Measurements from ENCODE around the gene FAM90A1. TPM values are rescaled to one million over a fixed set of nuclear protein-coding genes. Genes with fewer than 3 reads are reported as not detected.
"Not testable (repeated sequence)": the region's sequence is repeated elsewhere in the genome, so short reads cannot be mapped to it uniquely, and the experiment has no call there.

The FAM90A1 gene
- total and polyA plus RNA-seq, 2 donors (not counting 3 experiments of a cell fraction or from before 2014, with no cell fraction given), result 0.10 TPM; not detected in 1

DNA sequence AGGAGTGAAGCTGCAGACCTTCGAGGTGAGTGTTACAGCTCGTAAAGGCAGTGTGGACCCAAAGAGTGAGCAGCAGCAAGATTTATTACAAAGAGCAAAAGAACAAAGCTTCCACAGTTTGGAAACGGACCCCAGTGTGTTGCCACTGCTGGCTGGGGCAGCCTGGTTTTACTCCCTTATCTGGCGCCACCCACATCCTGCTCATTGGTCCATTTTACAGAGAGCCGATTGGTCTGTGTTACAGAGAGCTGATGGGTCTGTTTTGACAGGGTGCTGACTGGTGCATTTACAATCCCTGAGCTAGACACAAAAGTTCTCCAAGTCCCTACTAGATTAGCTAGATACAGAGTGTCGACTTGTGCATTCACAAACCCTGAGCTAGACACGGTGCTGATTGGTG lies 24.2 kb upstream of the FAM90A1 start:
- H4K20me1 ChIP-seq (replicated peaks; ENCODE audit: control insufficient read depth, extremely low read depth, insufficient read depth, low read length); H3K79me2 ChIP-seq (ENCODE audit: control insufficient read depth, insufficient read depth, low read length); intact Hi-C loops (cut with micrococcal nuclease); H2AFZ ChIP-seq (ENCODE audit: low read depth, low read length); POLR2A ChIA-PET; BruUV-seq (replicated peaks); H3K9ac ChIP-seq (replicated peaks; ENCODE audit: extremely low read depth, insufficient read depth, low read length); FAIRE-seq; CTCF ChIA-PET; H3K27ac ChIP-seq (ENCODE audit: insufficient read depth, low read depth, low read length); H3K36me3 ChIP-seq (ENCODE audit: control insufficient read depth in 2 of 2, extremely low read depth in 1 of 2, insufficient read depth in 2 of 2, low read length in 2 of 2); H3K4me2 ChIP-seq (ENCODE audit: insufficient read depth, low read length); dilution Hi-C loops (cut with MboI; ENCODE audit: extremely low pct_ligation_motif_present, low sequenced_read_pairs); H3K4me1 ChIP-seq (ENCODE audit: control insufficient read depth, extremely low read depth, insufficient read depth, low read length); H3K27me3 ChIP-seq (ENCODE audit: control insufficient read depth in 2 of 2, insufficient read depth in 2 of 2, low read length in 2 of 2); H3K9me1 ChIP-seq (replicated peaks; ENCODE audit: control insufficient read depth, extremely low read depth, insufficient read depth, low read length); H3K9me3 ChIP-seq (replicated peaks; ENCODE audit: control insufficient read depth, insufficient read depth, low read length); DNase-seq (ENCODE audit: low read depth, low spot score); H3K4me3 ChIP-seq (replicated peaks in 1 of 3; ENCODE audit: insufficient read depth in 1 of 3, low read depth in 1 of 3, low read length in 3 of 3): not testable (repeated sequence)

DNA sequence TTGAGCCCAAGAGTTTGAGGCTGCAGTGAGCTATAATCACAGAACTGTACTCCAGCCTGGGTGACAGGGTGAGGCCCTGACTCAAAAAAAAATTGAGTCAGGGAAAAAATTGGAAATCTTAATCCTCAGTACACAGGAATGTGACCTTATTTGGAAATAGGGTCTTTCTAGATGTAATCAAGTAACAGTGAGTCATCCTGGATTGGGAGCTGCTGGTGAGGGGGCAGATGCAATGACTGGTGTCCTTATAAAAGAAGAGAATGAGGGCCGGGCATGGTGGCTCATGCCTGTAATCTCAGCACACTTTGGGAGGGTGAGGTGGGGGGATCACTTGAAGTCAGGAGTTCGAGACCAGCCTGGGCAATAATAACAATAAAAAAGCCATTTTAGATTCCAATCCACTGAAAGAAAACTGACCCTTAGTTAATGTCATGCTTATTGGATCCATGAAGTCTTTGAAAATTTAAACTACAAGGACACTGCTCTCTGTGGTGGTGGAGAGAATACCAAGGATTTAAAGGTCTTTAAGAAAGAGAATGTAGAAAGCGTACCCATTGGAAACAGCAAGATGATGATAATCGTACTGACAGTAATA lies 19.6 kb upstream of the FAM90A1 start:
- H3K4me1 ChIP-seq (ENCODE audit: control insufficient read depth, extremely low read depth, insufficient read depth, low read length); FAIRE-seq; H3K9me3 ChIP-seq (replicated peaks; ENCODE audit: control insufficient read depth, insufficient read depth, low read length); H3K79me2 ChIP-seq (ENCODE audit: control insufficient read depth, insufficient read depth, low read length); H2AFZ ChIP-seq (ENCODE audit: low read depth, low read length); H3K27ac ChIP-seq (ENCODE audit: insufficient read depth, low read depth, low read length); dilution Hi-C loops (cut with MboI; ENCODE audit: extremely low pct_ligation_motif_present, low sequenced_read_pairs); H4K20me1 ChIP-seq (replicated peaks; ENCODE audit: control insufficient read depth, extremely low read depth, insufficient read depth, low read length); CTCF ChIA-PET; DNase-seq (ENCODE audit: low read depth, low spot score); H3K4me3 ChIP-seq (replicated peaks in 1 of 3; ENCODE audit: insufficient read depth in 1 of 3, low read depth in 1 of 3, low read length in 3 of 3); H3K27me3 ChIP-seq (ENCODE audit: control insufficient read depth in 2 of 2, insufficient read depth in 2 of 2, low read length in 2 of 2); BruUV-seq (replicated peaks); H3K9ac ChIP-seq (replicated peaks; ENCODE audit: extremely low read depth, insufficient read depth, low read length); H3K9me1 ChIP-seq (replicated peaks; ENCODE audit: control insufficient read depth, extremely low read depth, insufficient read depth, low read length); H3K36me3 ChIP-seq (ENCODE audit: control insufficient read depth in 2 of 2, extremely low read depth in 1 of 2, insufficient read depth in 2 of 2, low read length in 2 of 2); H3K4me2 ChIP-seq (ENCODE audit: insufficient read depth, low read length); POLR2A ChIA-PET: not testable (repeated sequence)
- intact Hi-C loops (cut with micrococcal nuclease), result loop anchor here (10.0 kb wide), 1 partner anchor 448 kb away; the partner anchor contains the start of gene RIMKLB

DNA sequence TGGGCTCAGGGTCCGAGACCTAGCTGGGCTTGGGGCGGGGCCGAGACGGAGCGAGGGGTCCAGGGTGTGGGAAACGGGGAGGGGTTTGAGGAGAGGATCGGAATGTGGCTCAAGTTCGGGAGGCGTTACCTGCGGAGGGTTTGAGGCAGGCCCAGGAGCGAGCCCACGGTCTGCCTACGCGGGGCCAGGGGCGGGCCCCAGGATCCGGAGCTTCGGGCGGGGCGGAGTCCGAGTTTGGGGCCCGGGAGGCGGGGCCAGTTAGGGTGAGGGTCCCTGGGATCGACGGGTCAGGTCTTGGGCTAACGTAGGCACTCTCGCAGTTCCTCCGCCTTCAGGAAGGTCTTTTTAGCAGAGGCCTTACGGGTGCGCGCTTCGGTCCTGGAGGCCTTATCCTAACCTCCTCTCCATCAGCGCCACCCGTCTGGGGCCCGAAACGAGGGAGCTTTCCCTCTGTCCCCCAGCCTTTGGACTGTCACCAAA lies 16.3 kb upstream of the FAM90A1 start:
- POLR2A ChIA-PET; H3K9me3 ChIP-seq (replicated peaks; ENCODE audit: control insufficient read depth, insufficient read depth, low read length); FAIRE-seq; H3K4me1 ChIP-seq (ENCODE audit: control insufficient read depth, extremely low read depth, insufficient read depth, low read length); H3K36me3 ChIP-seq (ENCODE audit: control insufficient read depth in 2 of 2, extremely low read depth in 1 of 2, insufficient read depth in 2 of 2, low read length in 2 of 2); H4K20me1 ChIP-seq (replicated peaks; ENCODE audit: control insufficient read depth, extremely low read depth, insufficient read depth, low read length); H3K27me3 ChIP-seq (ENCODE audit: control insufficient read depth in 2 of 2, insufficient read depth in 2 of 2, low read length in 2 of 2); BruUV-seq (replicated peaks); dilution Hi-C loops (cut with MboI; ENCODE audit: extremely low pct_ligation_motif_present, low sequenced_read_pairs); H3K9ac ChIP-seq (replicated peaks; ENCODE audit: extremely low read depth, insufficient read depth, low read length); H3K9me1 ChIP-seq (replicated peaks; ENCODE audit: control insufficient read depth, extremely low read depth, insufficient read depth, low read length); H3K79me2 ChIP-seq (ENCODE audit: control insufficient read depth, insufficient read depth, low read length): not testable (repeated sequence)
- intact Hi-C loops (cut with micrococcal nuclease), result loop anchor here (2.0 to 10.0 kb wide), 2 partner anchors 217 to 451 kb away; partner anchors contain the start of gene RIMKLB
- Histone ChIP-seq H3K4me3 (replicated peaks in 1 of 3; ENCODE audit: insufficient read depth in 1 of 3, low read depth in 1 of 3, low read length in 3 of 3) (peak overlapping the region; percentile 49 to 65 (median 50)), H3K4me2 (ENCODE audit: insufficient read depth, low read length) (peak overlapping the region; percentile 57), H2AFZ (ENCODE audit: low read depth, low read length) (peak overlapping the region; percentile 74), H3K27ac (ENCODE audit: insufficient read depth, low read depth, low read length) (peak overlapping the region; percentile 23)
- CTCF ChIA-PET, result interaction anchor here (1.8 kb wide), 1 partner anchor 12 kb away, joined by 5 read pairs; no protein-coding TSS in a partner anchor
- DNase-seq (ENCODE audit: low read depth, low spot score), result peak; percentile 43

All from endothelial cell of umbilical vein (primary cell).